Body of pancreas (tissue), 4 donors: ENCODE data around the gene CLIC3. TPM values are rescaled to one million over a fixed set of nuclear protein-coding genes. Genes with fewer than 3 reads are reported as not detected.

Source experiments
- ATAC-seq: fragments of 150-250 bp; one replicate; pipeline ENCODE4 v1.9.1; 2016
- DNase-seq, 4 donors: peaks; one replicate each; pipeline ENCODE4 v3.0.0-alpha.2; 2019
- H3K27ac ChIP-seq, 4 donors: fragments of 200-600 bp; sonication (generic); 1 replicate in 3 of 4; 2 replicates in 1 of 4; pipeline versions ENCODE4 v1.5.1 to v1.6.1; 2016 to 2019; ENCODE audit warnings: mild to moderate bottlenecking in 1 of 4, mixed read lengths in 1 of 4, moderate library complexity in 1 of 4
- H3K27me3 ChIP-seq, 2 donors: fragments of 200-600 bp; sonication (generic); one replicate each; pipeline ENCODE4 v1.6.0; 2016; ENCODE audit warnings: mild to moderate bottlenecking in 1 of 2
- H3K36me3 ChIP-seq, 2 donors: fragments of 200-600 bp; sonication (generic); replicated peaks in 1 of 2; 2 replicates each; pipeline ENCODE4 v1.5.1; 2016; ENCODE audit warnings: low read depth in 2 of 2; ENCODE audit not compliant: insufficient read depth in 1 of 2
- H3K4me1 ChIP-seq: fragments of 200-600 bp; sonication (generic); one replicate; pipeline ENCODE4 v1.6.0; 2016
- H3K4me3 ChIP-seq, 2 donors: fragments of 200-600 bp; sonication (generic); 1 replicate in 1 of 2; 2 replicates in 1 of 2; pipeline ENCODE4 v1.5.1; 2016 to 2019
- H3K9me3 ChIP-seq, 3 donors: fragments of 200-600 bp; sonication (generic); 1 replicate in 2 of 3; 2 replicates in 1 of 3; pipeline ENCODE4 v1.5.1; 2016
- POLR2A ChIP-seq, 3 donors: fragments of 450-650 bp; IDR thresholded peaks; one replicate each; pipeline ENCODE4 v1.6.1; 2016; ENCODE audit warnings: antibody characterized with exemption in 3 of 3, mild to moderate bottlenecking in 2 of 3
- WGBS, 2 donors: methylation state at CpG; one replicate each; pipeline ENCODE4 v1.1.5; 2017; 5-methylcytosine and 5-hydroxymethylcytosine counted together
- intact Hi-C: fragments of 100-400 bp; cut with DNase I; formaldehyde crosslinking; loops from one replicate; pipeline ENCODE4 v1.15.1; 2023
- total RNA-seq, 2 donors: library from RNA; depleted of rRNA; stranded (reverse); fragments of >200 nt; gene quantifications; one replicate each; pipeline ENCODE4 v1.1.0, GENCODE V29; 2016
- TF ChIP-seq, protein P1 (sequence below), 7 experiments: fragments of 450-650 bp in 4 of 7; fragments of 200-600 bp in 3 of 7; sonication (generic) in 3 of 7; IDR thresholded peaks; one replicate each; pipeline ENCODE4 v1.5.1; 2016 to 2019; ENCODE audit warnings: antibody characterized with exemption in 7 of 7

The CLIC3 gene
- total RNA-seq, 2 donors from 2014 or later, result 2.0 TPM; not detected in 1

DNA sequence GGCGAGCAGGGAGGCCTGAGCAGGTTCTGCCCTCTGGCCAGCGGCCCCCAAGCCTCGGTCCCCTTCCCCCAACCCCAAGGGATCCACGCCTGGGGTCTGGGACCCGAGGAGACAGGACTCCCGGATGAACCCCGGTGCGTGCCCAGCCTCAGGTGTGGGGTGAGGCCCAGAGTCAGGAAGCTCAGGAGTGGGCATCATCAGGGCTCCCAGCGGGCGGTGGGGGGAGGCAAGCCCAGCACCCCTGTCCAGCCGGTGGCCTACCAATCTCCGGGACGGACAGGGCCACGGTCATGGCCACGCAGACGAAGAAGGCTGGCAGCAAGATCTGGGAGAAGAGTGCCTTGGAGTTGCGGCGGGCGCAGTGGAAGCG is 17.2 kb upstream of the CLIC3 start:
- Histone ChIP-seq H3K27ac (no peak overlapping the region), H3K36me3 (peaks cover 0 to 5% of the 10 kb centered on the region in 2 donors), H3K27me3 (no peaks in the 10 kb centered on the region), H3K4me3 (no peak overlapping the region), H3K9me3 (no peaks in the 10 kb centered on the region), H3K4me1 (no peaks in the 10 kb centered on the region)
- ATAC-seq, result no peak
- no peak for DNase-seq
- TF ChIP-seq POLR2A (IDR thresholded peaks at IDR 0.05), result no peak
- TF ChIP-seq, protein P1, sequence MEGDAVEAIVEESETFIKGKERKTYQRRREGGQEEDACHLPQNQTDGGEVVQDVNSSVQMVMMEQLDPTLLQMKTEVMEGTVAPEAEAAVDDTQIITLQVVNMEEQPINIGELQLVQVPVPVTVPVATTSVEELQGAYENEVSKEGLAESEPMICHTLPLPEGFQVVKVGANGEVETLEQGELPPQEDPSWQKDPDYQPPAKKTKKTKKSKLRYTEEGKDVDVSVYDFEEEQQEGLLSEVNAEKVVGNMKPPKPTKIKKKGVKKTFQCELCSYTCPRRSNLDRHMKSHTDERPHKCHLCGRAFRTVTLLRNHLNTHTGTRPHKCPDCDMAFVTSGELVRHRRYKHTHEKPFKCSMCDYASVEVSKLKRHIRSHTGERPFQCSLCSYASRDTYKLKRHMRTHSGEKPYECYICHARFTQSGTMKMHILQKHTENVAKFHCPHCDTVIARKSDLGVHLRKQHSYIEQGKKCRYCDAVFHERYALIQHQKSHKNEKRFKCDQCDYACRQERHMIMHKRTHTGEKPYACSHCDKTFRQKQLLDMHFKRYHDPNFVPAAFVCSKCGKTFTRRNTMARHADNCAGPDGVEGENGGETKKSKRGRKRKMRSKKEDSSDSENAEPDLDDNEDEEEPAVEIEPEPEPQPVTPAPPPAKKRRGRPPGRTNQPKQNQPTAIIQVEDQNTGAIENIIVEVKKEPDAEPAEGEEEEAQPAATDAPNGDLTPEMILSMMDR (IDR thresholded peaks at IDR 0.05), result no peak
- WGBS, 2 donors, result 97 to 100% methylated on average over 5 to 17 of the region's 20 CpGs
- intact Hi-C loops, result no loop called here

DNA sequence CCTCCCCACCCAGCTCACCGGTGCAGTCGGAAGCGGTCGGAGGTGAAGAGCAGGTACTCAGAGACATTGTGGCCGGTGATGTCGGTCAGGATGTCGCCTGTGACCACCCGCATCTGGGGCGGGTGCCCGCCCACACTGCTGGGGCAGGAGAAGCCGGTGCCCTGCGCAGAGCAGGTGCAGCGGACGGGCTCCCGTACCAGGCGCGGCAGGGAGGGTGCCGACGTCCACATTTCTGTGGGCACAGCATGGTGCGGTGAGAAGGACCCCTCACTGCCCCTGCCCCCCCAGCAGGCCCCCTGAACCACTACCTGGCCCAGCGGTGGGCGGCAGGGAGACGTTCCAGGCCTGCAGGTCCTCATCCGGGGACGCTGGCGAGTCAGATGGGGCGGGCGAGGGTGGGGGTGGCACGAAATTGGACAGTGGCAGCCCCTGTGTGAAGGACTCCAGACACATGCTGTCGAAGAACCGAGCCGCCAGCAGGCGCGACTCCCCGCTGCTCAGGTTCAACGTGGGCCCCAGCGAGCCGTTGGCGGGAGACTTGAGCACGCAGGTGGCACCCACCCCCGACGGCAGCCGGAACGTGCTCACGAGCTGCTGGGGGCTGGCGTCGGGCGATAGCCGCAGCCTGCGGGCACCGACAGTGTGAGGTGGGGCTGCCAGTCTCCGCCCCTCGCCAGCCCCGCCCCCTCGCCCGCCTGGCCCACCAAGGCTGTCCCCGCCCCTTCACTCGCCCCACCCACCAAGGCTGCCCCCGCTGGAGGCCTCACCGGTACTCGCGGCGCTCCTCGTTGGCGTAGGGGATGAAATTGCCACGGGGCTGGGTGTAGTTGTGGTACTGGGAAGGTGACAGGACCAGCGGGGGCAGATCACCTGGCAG is 16.6 kb upstream of the CLIC3 start:
- Histone ChIP-seq H3K4me1 (no peaks in the 10 kb centered on the region), H3K36me3 (peaks cover 0 to 5% of the 10 kb centered on the region in 2 donors), H3K27ac (no peak overlapping the region), H3K4me3 (no peak overlapping the region), H3K9me3 (no peaks in the 10 kb centered on the region), H3K27me3 (no peaks in the 10 kb centered on the region)
- no peak for DNase-seq
- ATAC-seq, result no peak
- TF ChIP-seq, protein P1 (IDR thresholded peaks at IDR 0.05), result no peak
- TF ChIP-seq POLR2A (IDR thresholded peaks at IDR 0.05), result no peak
- intact Hi-C loops, result no loop called here
- 90 to 98% methylated on average over 15 to 49 of the region's 67 CpGs for WGBS, 2 donors

DNA sequence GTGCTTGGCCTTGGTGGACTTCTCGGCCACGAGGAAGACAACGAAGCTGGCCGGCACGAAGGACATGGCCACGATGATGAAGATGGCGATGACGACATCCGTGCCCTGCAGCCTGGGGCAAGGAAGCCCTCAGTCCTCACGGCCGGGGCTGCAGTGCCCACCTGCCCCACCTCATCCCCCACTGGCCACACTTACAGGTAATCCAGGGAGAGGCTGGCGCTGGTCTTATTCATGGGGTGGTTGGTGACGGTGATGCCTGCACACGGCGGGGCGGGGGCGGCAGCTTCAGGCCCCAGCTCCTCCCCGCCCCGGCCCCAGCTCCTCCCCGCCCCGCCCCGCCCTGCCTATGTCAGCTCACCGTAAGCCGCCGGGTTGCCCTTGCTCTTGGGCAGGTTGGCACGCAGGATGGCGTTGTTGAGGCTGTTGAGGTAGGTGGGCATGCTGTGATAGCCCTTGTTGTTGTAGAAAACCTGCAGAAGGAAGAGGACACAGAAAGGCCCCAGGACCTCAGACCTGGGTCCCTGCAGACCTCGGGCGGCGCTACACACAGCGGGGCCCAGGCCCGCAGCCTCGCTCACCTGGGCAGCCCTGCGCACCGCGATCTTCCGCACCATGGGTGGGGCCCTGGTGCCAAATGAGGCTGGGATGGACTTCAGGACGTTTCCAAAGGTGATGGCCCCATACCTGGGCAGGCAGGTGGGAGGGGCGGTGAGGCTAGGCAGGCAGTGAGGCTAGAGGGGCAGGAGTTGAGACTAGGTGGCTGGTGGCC is 15.7 kb upstream of the CLIC3 start:
- Histone ChIP-seq H3K4me3 (no peak overlapping the region), H3K36me3 (peaks cover 0 to 3% of the 10 kb centered on the region in 2 donors), H3K27ac (no peak overlapping the region), H3K9me3 (no peaks in the 10 kb centered on the region), H3K4me1 (no peaks in the 10 kb centered on the region), H3K27me3 (no peaks in the 10 kb centered on the region)
- intact Hi-C loops, result no loop called here
- no peak for TF ChIP-seq POLR2A (IDR thresholded peaks at IDR 0.05)
- TF ChIP-seq, protein P1 (IDR thresholded peaks at IDR 0.05), result no peak
- DNase-seq (no peak), ATAC-seq (no peak)
- 90 to 93% methylated on average over 27 to 38 of the region's 39 CpGs for WGBS, 2 donors

DNA sequence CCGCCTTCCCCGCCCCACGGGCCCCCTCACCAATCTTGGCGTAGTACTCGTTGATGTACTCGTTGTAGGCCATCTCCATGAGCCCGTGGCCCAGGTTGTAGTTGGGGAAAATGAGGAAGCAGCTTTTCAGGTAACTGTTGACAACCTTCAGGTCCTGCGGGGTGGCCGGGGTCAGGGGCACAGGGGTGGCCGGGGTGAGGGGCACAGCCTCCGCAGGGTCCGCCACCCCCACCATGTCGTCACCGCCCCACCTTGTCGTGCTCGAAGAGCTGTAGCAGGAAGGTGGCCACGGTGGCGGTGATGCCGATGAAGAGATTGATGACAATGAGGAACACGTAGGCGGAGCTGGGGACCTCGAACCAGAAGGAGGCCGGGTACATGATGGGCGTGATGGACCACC is 14.8 kb upstream of the CLIC3 start:
- Histone ChIP-seq H3K27ac (no peak overlapping the region), H3K36me3 (peaks cover 0 to 3% of the 10 kb centered on the region in 2 donors), H3K4me1 (no peaks in the 10 kb centered on the region), H3K4me3 (no peak overlapping the region), H3K27me3 (no peaks in the 10 kb centered on the region), H3K9me3 (no peaks in the 10 kb centered on the region)
- 92 to 94% methylated on average over 18 to 24 of the region's 24 CpGs for WGBS, 2 donors
- TF ChIP-seq POLR2A (IDR thresholded peaks at IDR 0.05), result no peak
- TF ChIP-seq, protein P1 (IDR thresholded peaks at IDR 0.05), result no peak
- ATAC-seq, result no peak
- DNase-seq, result no peak
- intact Hi-C loops, result no loop called here
